Measurements from ENCODE around the gene BANP.

GRCh38 chr16:87993901-87994300 lies 42.7 kb downstream of the BANP start:
- no peak for TF ChIP-seq CTCF (conservative IDR thresholded peaks at IDR 0.05)
- TF ChIP-seq ZFX (IDR thresholded peaks at IDR 0.05) = no peak

All from C4-2B (cell line).